ENCODE results near the gene SNX8. TPM values are rescaled to one million over a fixed set of nuclear protein-coding genes. Genes with fewer than 3 reads are reported as not detected.

Gene SNX8
- total RNA-seq, 1 donor from 2014 or later = 8.3 TPM

DNA sequence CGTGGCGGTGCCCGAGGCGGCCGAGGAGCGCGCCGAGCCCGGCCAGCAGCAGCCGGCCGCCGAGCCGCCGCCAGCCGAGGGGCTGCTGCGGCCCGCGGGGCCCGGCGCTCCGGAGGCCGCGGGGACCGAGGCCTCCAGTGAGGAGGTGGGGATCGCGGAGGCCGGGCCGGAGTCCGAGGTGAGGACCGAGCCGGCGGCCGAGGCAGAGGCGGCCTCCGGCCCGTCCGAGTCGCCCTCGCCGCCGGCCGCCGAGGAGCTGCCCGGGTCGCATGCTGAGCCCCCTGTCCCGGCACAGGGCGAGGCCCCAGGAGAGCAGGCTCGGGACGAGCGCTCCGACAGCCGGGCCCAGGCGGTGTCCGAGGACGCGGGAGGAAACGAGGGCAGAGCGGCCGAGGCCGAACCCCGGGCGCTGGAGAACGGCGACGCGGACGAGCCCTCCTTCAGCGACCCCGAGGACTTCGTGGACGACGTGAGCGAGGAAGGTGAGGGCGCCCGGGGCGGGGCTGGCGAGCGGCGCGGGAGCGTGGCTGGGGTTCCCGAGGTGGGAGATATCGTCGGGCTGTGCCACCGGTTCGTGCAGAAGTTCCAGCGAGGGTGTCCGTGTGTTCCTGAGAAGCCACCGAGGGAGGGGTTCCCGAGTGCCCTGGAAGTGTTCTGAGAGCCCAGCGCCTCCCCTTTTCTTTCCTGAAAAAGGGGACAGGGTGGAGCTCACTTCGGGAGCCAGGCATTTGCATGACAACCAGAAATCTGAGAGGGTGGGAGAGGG lies 40.9 kb upstream of the SNX8 start:
- peak overlapping the region; percentile 99 to 100 for H3K4me3 ChIP-seq
- intact Hi-C loops (cut with DNase I) = loop anchor here (10.0 kb wide), 1 partner anchor 780 kb away; the partner anchor contains the start of gene PSMG3
- H3K36me3 ChIP-seq = no peaks in the 10 kb centered on the region
- no peaks in the 10 kb centered on the region for H3K27me3 ChIP-seq
- TF ChIP-seq POLR2A (IDR thresholded peaks at IDR 0.05) (no peak), POLR2AphosphoS5 (IDR thresholded peaks at IDR 0.05; ENCODE audit: insufficient read depth in 1 of 2, low read depth in 1 of 2) (no peak)
- TF ChIP-seq, protein P1, sequence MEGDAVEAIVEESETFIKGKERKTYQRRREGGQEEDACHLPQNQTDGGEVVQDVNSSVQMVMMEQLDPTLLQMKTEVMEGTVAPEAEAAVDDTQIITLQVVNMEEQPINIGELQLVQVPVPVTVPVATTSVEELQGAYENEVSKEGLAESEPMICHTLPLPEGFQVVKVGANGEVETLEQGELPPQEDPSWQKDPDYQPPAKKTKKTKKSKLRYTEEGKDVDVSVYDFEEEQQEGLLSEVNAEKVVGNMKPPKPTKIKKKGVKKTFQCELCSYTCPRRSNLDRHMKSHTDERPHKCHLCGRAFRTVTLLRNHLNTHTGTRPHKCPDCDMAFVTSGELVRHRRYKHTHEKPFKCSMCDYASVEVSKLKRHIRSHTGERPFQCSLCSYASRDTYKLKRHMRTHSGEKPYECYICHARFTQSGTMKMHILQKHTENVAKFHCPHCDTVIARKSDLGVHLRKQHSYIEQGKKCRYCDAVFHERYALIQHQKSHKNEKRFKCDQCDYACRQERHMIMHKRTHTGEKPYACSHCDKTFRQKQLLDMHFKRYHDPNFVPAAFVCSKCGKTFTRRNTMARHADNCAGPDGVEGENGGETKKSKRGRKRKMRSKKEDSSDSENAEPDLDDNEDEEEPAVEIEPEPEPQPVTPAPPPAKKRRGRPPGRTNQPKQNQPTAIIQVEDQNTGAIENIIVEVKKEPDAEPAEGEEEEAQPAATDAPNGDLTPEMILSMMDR (IDR thresholded peaks at IDR 0.05) = no peak
- no peak for DNase-seq (ENCODE audit: extremely low spot score in 2 of 2)
- peak overlapping the region; percentile 69 for H3K27ac ChIP-seq
- H3K9me3 ChIP-seq = no peaks in the 10 kb centered on the region
- H3K4me1 ChIP-seq = peaks cover 58% of the 10 kb centered on the region

DNA sequence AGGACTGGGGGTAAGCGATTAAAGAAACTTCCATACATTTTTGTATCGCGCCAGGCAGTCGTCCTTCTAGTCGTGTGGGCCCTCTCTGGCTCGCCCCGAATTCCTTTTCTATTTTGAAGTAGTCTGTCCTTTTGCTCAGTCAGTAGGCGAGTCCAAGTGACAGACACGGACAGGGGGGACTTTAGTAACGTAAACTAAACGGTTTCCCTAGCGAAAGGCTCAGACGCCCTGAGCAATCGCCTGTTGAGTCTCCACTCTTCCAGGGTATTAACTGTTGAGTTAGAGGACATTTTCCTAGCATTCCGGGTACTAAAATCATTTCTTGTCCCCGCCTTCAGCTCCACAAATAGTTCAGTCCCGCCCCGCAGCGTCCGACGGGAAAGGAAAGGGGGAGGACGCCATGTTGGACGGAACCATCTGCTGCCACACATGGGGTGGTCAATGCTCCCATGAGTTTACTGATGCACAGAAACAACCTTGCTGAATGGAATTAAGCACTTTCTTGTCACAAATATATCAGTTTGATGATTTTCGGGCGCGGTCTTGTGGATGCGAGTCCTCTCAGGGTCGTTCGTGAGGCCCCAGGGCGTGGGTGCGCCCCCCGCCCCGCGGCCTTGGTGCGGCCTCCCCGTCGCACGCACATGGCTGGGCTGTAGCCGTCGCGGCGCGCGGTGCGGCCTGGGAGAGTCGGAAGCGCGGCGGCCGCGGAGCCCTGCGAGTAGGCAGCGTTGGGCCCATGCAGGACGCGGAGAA lies 40.1 kb upstream of the SNX8 start, which contains the start of gene EIF3B:
TSS of gene EIF3B (plus strand) at position 642 of the 753 bp plus-strand sequence. CDS start at position 737, 95 bp downstream.
- H3K36me3 ChIP-seq = no peaks in the 10 kb centered on the region
- intact Hi-C loops (cut with DNase I) = loop anchor here (10.0 kb wide), 1 partner anchor 780 kb away; the partner anchor contains the start of gene PSMG3
- peak within 1 kb of the TSS; percentile 99 for H3K27ac ChIP-seq
- H3K9me3 ChIP-seq = no peaks in the 10 kb centered on the region
- peak in 1 of 2 donors; percentile 92 for DNase-seq (ENCODE audit: extremely low spot score in 2 of 2)
- H3K4me1 ChIP-seq = peaks cover 53% of the 10 kb centered on the region
- H3K27me3 ChIP-seq = no peaks in the 10 kb centered on the region
- peak; percentile 82 to 84 for TF ChIP-seq POLR2AphosphoS5 (IDR thresholded peaks at IDR 0.05; ENCODE audit: insufficient read depth in 1 of 2, low read depth in 1 of 2)
- TF ChIP-seq, protein P1 (IDR thresholded peaks at IDR 0.05) = peak in 1 of 3 experiments; percentile 6
- peak in 1 of 2 donors; percentile 21 for TF ChIP-seq POLR2A (IDR thresholded peaks at IDR 0.05)
- H3K4me3 ChIP-seq = peak within 1 kb of the TSS; percentile 99 to 100

DNA sequence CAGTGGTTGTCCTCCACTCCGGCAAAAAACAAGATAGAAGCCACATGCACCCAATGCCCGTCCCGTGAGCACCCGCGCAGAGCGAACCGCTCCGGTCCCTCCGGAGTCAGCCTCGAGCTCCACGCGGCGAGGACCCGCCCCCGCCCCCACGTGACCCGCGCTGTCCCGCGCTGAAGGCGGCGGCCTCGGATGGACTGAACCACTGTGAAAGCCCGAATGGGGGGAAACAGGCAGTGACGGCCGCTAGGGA lies 39.6 kb upstream of the SNX8 start:
- Histone ChIP-seq H3K9me3 (no peaks in the 10 kb centered on the region), H3K4me3 (peak overlapping the region; percentile 99 to 100), H3K4me1 (peaks cover 48% of the 10 kb centered on the region), H3K27me3 (no peaks in the 10 kb centered on the region), H3K36me3 (no peaks in the 10 kb centered on the region), H3K27ac (peak overlapping the region; percentile 99)
- TF ChIP-seq POLR2AphosphoS5 (IDR thresholded peaks at IDR 0.05; ENCODE audit: insufficient read depth in 1 of 2, low read depth in 1 of 2) (peak in 1 of 2 donors; percentile 82), POLR2A (IDR thresholded peaks at IDR 0.05) (no peak)
- TF ChIP-seq, protein P1 (IDR thresholded peaks at IDR 0.05) = no peak
- peak in 1 of 2 donors; percentile 93 for DNase-seq (ENCODE audit: extremely low spot score in 2 of 2)
- intact Hi-C loops (cut with DNase I) = loop anchor here (10.0 kb wide), 1 partner anchor 779 kb away; the partner anchor contains the start of gene PSMG3

DNA sequence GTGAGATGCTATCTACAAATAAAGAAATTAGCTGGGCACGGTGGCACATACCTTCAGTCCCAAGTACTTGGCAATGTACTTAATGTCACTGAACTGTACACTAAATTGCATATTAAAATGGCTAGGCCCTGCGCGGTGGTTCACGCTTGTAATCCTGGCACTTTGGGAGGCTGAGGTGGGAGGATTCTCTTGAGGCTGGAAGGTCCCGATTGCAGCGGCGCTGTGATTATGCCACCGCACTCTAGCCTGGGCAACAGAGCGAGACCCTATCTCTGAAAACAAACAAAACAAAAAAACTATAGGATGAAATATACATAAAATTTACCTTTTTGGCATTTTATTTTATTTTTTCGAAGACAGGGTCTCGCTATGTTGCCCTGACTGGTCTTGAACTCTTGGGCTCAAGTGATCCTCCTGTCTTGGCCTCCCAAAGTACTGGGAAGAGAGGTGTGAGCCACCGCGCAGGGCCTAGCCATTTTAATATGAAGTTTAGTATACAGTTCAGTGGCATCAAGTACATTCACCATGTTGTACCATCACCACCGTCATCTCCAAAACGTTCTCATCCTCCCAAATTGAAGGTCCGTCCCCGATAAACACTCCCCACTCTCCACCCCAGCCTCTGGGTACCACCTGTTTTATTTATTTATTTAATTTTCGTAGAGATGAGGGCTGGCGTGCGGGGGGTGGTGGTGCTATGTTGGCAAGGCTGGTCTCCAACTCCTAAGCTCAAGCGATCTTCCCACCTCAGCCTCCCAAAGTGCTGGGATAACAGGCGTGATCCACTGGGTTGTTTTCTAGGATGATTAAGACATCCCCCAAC lies 39.1 kb upstream of the SNX8 start:
- Histone ChIP-seq H3K4me3 (peak overlapping the region; percentile 99 to 100), H3K4me1 (peaks cover 42% of the 10 kb centered on the region), H3K27ac (peak overlapping the region; percentile 99), H3K27me3 (no peaks in the 10 kb centered on the region), H3K9me3 (no peaks in the 10 kb centered on the region), H3K36me3 (no peaks in the 10 kb centered on the region)
- intact Hi-C loops (cut with DNase I) = loop anchor here (10.0 kb wide), 1 partner anchor 779 kb away; the partner anchor contains the start of gene PSMG3
- DNase-seq (ENCODE audit: extremely low spot score in 2 of 2) = no peak
- TF ChIP-seq POLR2A (IDR thresholded peaks at IDR 0.05) = no peak
- TF ChIP-seq POLR2AphosphoS5 (IDR thresholded peaks at IDR 0.05; ENCODE audit: insufficient read depth in 1 of 2, low read depth in 1 of 2) = no peak
- TF ChIP-seq, protein P1 (IDR thresholded peaks at IDR 0.05) = no peak

Measured in vagina (tissue), 2 donors.